Endothelial cell (in vitro differentiated cells): ENCODE data around the gene CNOT2. TPM values are rescaled to one million over a fixed set of nuclear protein-coding genes. Genes with fewer than 3 reads are reported as not detected.

ENCODE experiments used
- DNase-seq: peaks from one replicate; pipeline ENCODE4 v3.0.0; 2021; ENCODE audit warnings: low spot score
- H3K27ac Mint-ChIP-seq: one replicate; pipeline ENCODE4 v1.8.0; 2021; ENCODE audit warnings: mixed read lengths, inconsistent platforms; ENCODE audit not compliant: unreplicated experiment
- H3K27me3 Mint-ChIP-seq: one replicate; pipeline ENCODE4 v1.8.0; 2021; ENCODE audit warnings: mild to moderate bottlenecking, moderate library complexity, mixed read lengths, inconsistent platforms; ENCODE audit not compliant: unreplicated experiment
- H3K36me3 Mint-ChIP-seq: one replicate; pipeline ENCODE4 v1.8.0; 2021; ENCODE audit warnings: mild to moderate bottlenecking, low read depth, mixed read lengths, inconsistent platforms; ENCODE audit not compliant: unreplicated experiment
- H3K4me1 Mint-ChIP-seq: one replicate; pipeline ENCODE4 v1.8.0; 2021; ENCODE audit warnings: mild to moderate bottlenecking, mixed read lengths, inconsistent platforms; ENCODE audit not compliant: unreplicated experiment
- H3K4me3 Mint-ChIP-seq: one replicate; pipeline ENCODE4 v1.8.0; 2021; ENCODE audit warnings: mild to moderate bottlenecking, mixed read lengths, inconsistent platforms; ENCODE audit not compliant: unreplicated experiment
- H3K9me3 Mint-ChIP-seq: one replicate; pipeline ENCODE4 v1.8.0; 2021; ENCODE audit warnings: mixed read lengths, inconsistent platforms; ENCODE audit not compliant: unreplicated experiment
- CTCF ChIP-seq: fragments of 200-600 bp; sonication (generic); IDR thresholded peaks from one replicate; pipeline ENCODE4 v1.5.0; 2021; ENCODE audit warnings: antibody characterized with exemption; ENCODE audit not compliant: unreplicated experiment
- total RNA-seq: library from RNA; stranded (reverse); fragmentation: NEBNext Ultra II Directional; extraction: Animal tissue kit (Norgen Biotek cat#: 25700); gene quantifications from one replicate; pipeline ENCODE4 v1.2.1, GENCODE V29; 2021; ENCODE audit not compliant: unreplicated experiment

CNOT2 gene
- total RNA-seq, 1 donor from 2014 or later = 136 TPM

GRCh38 chr12:70354787-70355186 is 111.6 kb downstream of the CNOT2 start:
- no peak for DNase-seq
- H3K4me3 Mint-ChIP-seq = no peak overlapping the region
- no peak for TF ChIP-seq CTCF
- H3K4me1 Mint-ChIP-seq = peaks cover 2% of the 10 kb centered on the region
- H3K27ac Mint-ChIP-seq = no peak overlapping the region
- H3K36me3 Mint-ChIP-seq = peaks cover 8% of the 10 kb centered on the region
- H3K9me3 Mint-ChIP-seq = no peaks in the 10 kb centered on the region
- no peaks in the 10 kb centered on the region for H3K27me3 Mint-ChIP-seq

GRCh38 chr12:70355972-70356371 is 112.7 kb downstream of the CNOT2 start:
- no peaks in the 10 kb centered on the region for H3K27me3 Mint-ChIP-seq
- no peak overlapping the region for H3K27ac Mint-ChIP-seq
- H3K9me3 Mint-ChIP-seq = no peaks in the 10 kb centered on the region
- peaks cover 2% of the 10 kb centered on the region for H3K4me1 Mint-ChIP-seq
- no peak for DNase-seq
- TF ChIP-seq CTCF = no peak
- H3K4me3 Mint-ChIP-seq = no peak overlapping the region
- peaks cover 8% of the 10 kb centered on the region for H3K36me3 Mint-ChIP-seq

- H3K27ac Mint-ChIP-seq = no peak overlapping the region
- H3K9me3 Mint-ChIP-seq = no peaks in the 10 kb centered on the region
- H3K4me3 Mint-ChIP-seq = no peak overlapping the region
- peaks cover 5% of the 10 kb centered on the region for H3K4me1 Mint-ChIP-seq
- H3K36me3 Mint-ChIP-seq = peaks cover 4% of the 10 kb centered on the region
- peaks cover 1% of the 10 kb centered on the region for H3K27me3 Mint-ChIP-seq
- no peak for DNase-seq
- TF ChIP-seq CTCF = no peak
Observed at GRCh38 chr12:70359458-70360197, 116.4 kb downstream of the CNOT2 start.

- no peak for TF ChIP-seq CTCF
- Mint-ChIP-seq H3K27ac (no peak overlapping the region), H3K4me3 (no peak overlapping the region), H3K27me3 (peaks cover 5% of the 10 kb centered on the region), H3K9me3 (no peaks in the 10 kb centered on the region), H3K4me1 (peaks cover 11% of the 10 kb centered on the region), H3K36me3 (peaks cover 4% of the 10 kb centered on the region)
- no peak for DNase-seq
Observed at GRCh38 chr12:70360218-70360617, 117.0 kb downstream of the CNOT2 start.

- peak overlapping the region; percentile 80 for H3K27ac Mint-ChIP-seq
- H3K27me3 Mint-ChIP-seq = peaks cover 9% of the 10 kb centered on the region
- TF ChIP-seq CTCF = no peak
- peak overlapping the region; percentile 90 for H3K4me3 Mint-ChIP-seq
- H3K36me3 Mint-ChIP-seq = peaks cover 4% of the 10 kb centered on the region
- peak; percentile 4 for DNase-seq
- H3K4me1 Mint-ChIP-seq = peaks cover 24% of the 10 kb centered on the region
- no peaks in the 10 kb centered on the region for H3K9me3 Mint-ChIP-seq
Observed at GRCh38 chr12:70364695-70365397, 121.6 kb downstream of the CNOT2 start.
